HFF-Myc (cell line): Measurements from ENCODE around the gene SUCLG2.

Experiments used
- DNase-seq: peaks from one replicate; pipeline ENCODE4 v3.0.0-alpha.2; 2011; ENCODE audit warnings: low read depth; ENCODE audit errors: extremely low read depth
- H3K4me3 ChIP-seq: replicated peaks from 2 replicates; pipeline ENCODE4 v1.5.1; 2011; ENCODE audit warnings: low read depth, mild to moderate bottlenecking, control low read depth, low read length
- CTCF ChIP-seq: IDR thresholded peaks from 2 replicates; pipeline ENCODE4 v1.5.1; 2012; ENCODE audit warnings: mild to moderate bottlenecking, low read depth, low read length, control low read depth; ENCODE audit errors: missing control alignments

SUCLG2 gene

GRCh38 chr3:67481126-67481525 is 173.3 kb downstream of the SUCLG2 start:
- TF ChIP-seq CTCF, result no peak
- no peak overlapping the region for H3K4me3 ChIP-seq
- DNase-seq, result no peak

- no peak for TF ChIP-seq CTCF
- H3K4me3 ChIP-seq, result no peak overlapping the region
- no peak for DNase-seq
Observed at GRCh38 chr3:67478423-67478822, 176.0 kb downstream of the SUCLG2 start.

- no peak for TF ChIP-seq CTCF
- no peak overlapping the region for H3K4me3 ChIP-seq
- no peak for DNase-seq
Observed at GRCh38 chr3:67474311-67474710, 180.1 kb downstream of the SUCLG2 start.

GRCh38 chr3:67472674-67473201 is 181.7 kb downstream of the SUCLG2 start:
- DNase-seq, result no peak
- TF ChIP-seq CTCF, result no peak
- H3K4me3 ChIP-seq, result no peak overlapping the region

GRCh38 chr3:67470207-67470606 is 184.2 kb downstream of the SUCLG2 start:
- TF ChIP-seq CTCF, result no peak
- H3K4me3 ChIP-seq, result no peak overlapping the region
- no peak for DNase-seq

- TF ChIP-seq CTCF, result no peak
- DNase-seq, result no peak
Observed at GRCh38 chr3:67468511-67468910, 185.9 kb downstream of the SUCLG2 start.

GRCh38 chr3:67463656-67464055 is 190.8 kb downstream of the SUCLG2 start:
- DNase-seq, result no peak
- no peak for TF ChIP-seq CTCF
- no peak overlapping the region for H3K4me3 ChIP-seq

More at GRCh38 chr3:67468511-67468910, 185.9 kb downstream of the SUCLG2 start:
- no peak overlapping the region for H3K4me3 ChIP-seq
